Loucy (cell line): Measurements from ENCODE around the gene LIN52.

Experiments
- H2AFZ ChIP-seq: fragments of 200-600 bp; sonication (generic); 2 replicates; pipeline ENCODE4 v1.6.0; 2016; ENCODE audit warnings: antibody characterized with exemption, mild to moderate bottlenecking, low read length, moderate library complexity
- H3F3A ChIP-seq: fragments of 200-600 bp; 2 replicates; pipeline ENCODE4 v1.6.0; 2016; ENCODE audit warnings: antibody characterized with exemption, low read depth, mild to moderate bottlenecking
- H3K27me3 ChIP-seq: fragments of 200-600 bp; sonication (generic); 2 replicates; pipeline ENCODE4 v1.6.1; 2014; ENCODE audit warnings: low read length, mild to moderate bottlenecking; ENCODE audit not compliant: insufficient read depth, poor library complexity, severe bottlenecking
- H3K36me3 ChIP-seq: fragments of 200-600 bp; sonication (generic); 2 replicates; pipeline ENCODE4 v1.6.1; 2016; ENCODE audit warnings: low read length; ENCODE audit not compliant: insufficient read depth
- H3K4me1 ChIP-seq: fragments of 200-600 bp; sonication (generic); 2 replicates; pipeline ENCODE4 v1.5.1; 2014; ENCODE audit warnings: low read length, mild to moderate bottlenecking; ENCODE audit not compliant: insufficient read depth, poor library complexity, severe bottlenecking
- H3K4me2 ChIP-seq: fragments of 200-600 bp; sonication (generic); 2 replicates; pipeline ENCODE4 v1.6.0; 2014; ENCODE audit warnings: antibody characterized with exemption, low read length, low read depth, mild to moderate bottlenecking; ENCODE audit not compliant: poor library complexity, severe bottlenecking
- H3K4me3 ChIP-seq: fragments of 200-600 bp; sonication (generic); 2 replicates; pipeline ENCODE4 v1.5.1; 2014; ENCODE audit warnings: low read length, mild to moderate bottlenecking, mixed read lengths; ENCODE audit not compliant: poor library complexity, severe bottlenecking
- H3K79me2 ChIP-seq: fragments of 200-600 bp; sonication (generic); 2 replicates; pipeline ENCODE4 v1.6.1; 2014; ENCODE audit warnings: low read length; ENCODE audit not compliant: insufficient read depth
- H3K9ac ChIP-seq: fragments of 200-600 bp; sonication (generic); 2 replicates; pipeline ENCODE4 v1.6.0; 2014; ENCODE audit warnings: mild to moderate bottlenecking, low read depth, low read length, moderate library complexity; ENCODE audit not compliant: poor library complexity, severe bottlenecking
- H3K9me2 ChIP-seq: fragments of 200-600 bp; sonication (generic); replicated peaks from 2 replicates; pipeline ENCODE4 v1.6.1; 2016; ENCODE audit warnings: low read depth, low read length, mixed read lengths
- H3K9me3 ChIP-seq: fragments of 200-600 bp; sonication (generic); 2 replicates; pipeline ENCODE4 v1.6.1; 2014; ENCODE audit warnings: mild to moderate bottlenecking, antibody characterized with exemption, low read length, low read depth; ENCODE audit not compliant: insufficient read depth
- H4K20me1 ChIP-seq: fragments of 200-600 bp; sonication (generic); 2 replicates; pipeline ENCODE4 v1.6.0; 2014; ENCODE audit warnings: antibody characterized with exemption, low read length, mild to moderate bottlenecking; ENCODE audit not compliant: insufficient read depth, poor library complexity, severe bottlenecking
- EZH2phosphoT487 ChIP-seq: fragments of 200-600 bp; IDR thresholded peaks from 2 replicates; pipeline ENCODE4 v1.6.1; 2018; ENCODE audit warnings: antibody characterized with exemption, mild to moderate bottlenecking, moderate library complexity, borderline replicate concordance
- TF ChIP-seq, protein P1 (sequence below): fragments of 200-600 bp; sonication (generic); conservative IDR thresholded peaks from 2 replicates; pipeline ENCODE4 v1.5.1; 2014; ENCODE audit warnings: mild to moderate bottlenecking, antibody characterized with exemption, low read length

LIN52 gene

DNA sequence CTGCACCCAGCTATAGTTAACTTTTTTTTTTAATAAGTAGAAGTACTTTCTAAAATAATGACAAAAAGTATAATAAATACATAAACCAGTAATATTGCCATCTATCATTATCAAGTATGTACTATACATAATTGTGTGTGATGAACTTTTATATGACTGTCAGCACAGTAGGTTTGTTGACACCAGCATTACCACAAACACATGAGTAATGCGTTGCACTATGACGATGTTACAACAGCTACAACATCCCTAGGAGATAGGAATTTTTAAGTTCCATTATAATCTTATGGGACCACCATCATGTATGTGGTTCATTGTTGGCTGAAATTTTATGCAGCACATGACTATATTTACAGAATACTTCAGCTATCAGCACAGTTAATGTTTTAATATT lies 91.6 kb downstream of the LIN52 start:
- Histone ChIP-seq H3K27me3 (no peaks in the 10 kb centered on the region), H3F3A (no peaks in the 10 kb centered on the region), H3K79me2 (no peaks in the 10 kb centered on the region), H3K36me3 (no peaks in the 10 kb centered on the region), H3K9me2 (no peaks in the 10 kb centered on the region), H4K20me1 (no peaks in the 10 kb centered on the region), H3K9ac (no peak overlapping the region), H3K4me2 (no peak overlapping the region), H3K4me3 (no peak overlapping the region), H3K4me1 (no peaks in the 10 kb centered on the region), H3K9me3 (no peaks in the 10 kb centered on the region), H2AFZ (no peak overlapping the region)
- TF ChIP-seq, protein P1, sequence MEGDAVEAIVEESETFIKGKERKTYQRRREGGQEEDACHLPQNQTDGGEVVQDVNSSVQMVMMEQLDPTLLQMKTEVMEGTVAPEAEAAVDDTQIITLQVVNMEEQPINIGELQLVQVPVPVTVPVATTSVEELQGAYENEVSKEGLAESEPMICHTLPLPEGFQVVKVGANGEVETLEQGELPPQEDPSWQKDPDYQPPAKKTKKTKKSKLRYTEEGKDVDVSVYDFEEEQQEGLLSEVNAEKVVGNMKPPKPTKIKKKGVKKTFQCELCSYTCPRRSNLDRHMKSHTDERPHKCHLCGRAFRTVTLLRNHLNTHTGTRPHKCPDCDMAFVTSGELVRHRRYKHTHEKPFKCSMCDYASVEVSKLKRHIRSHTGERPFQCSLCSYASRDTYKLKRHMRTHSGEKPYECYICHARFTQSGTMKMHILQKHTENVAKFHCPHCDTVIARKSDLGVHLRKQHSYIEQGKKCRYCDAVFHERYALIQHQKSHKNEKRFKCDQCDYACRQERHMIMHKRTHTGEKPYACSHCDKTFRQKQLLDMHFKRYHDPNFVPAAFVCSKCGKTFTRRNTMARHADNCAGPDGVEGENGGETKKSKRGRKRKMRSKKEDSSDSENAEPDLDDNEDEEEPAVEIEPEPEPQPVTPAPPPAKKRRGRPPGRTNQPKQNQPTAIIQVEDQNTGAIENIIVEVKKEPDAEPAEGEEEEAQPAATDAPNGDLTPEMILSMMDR: no peak
- no peak for TF ChIP-seq EZH2phosphoT487

DNA sequence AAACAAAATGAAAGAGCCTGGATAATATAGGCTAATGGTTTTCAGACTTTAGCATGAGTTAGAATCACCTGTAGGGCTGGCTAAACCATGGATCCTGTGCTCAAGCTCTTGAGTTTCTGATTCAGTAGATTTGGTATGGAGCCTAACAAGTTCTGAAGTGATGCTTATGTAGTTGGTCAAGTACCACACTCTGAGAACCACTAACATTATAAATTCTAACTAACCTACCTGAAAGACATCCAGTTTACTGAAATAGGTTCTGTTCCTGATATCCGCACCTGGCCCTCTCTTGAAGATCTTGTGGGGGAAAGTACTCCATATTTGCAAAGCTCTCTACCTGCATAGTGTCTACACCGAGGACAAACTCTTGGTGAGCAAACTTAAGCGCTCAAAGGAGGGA lies 95.1 kb downstream of the LIN52 start:
- Histone ChIP-seq H3K27me3 (no peaks in the 10 kb centered on the region), H3K36me3 (no peaks in the 10 kb centered on the region), H3K4me1 (no peaks in the 10 kb centered on the region), H3K9me2 (no peaks in the 10 kb centered on the region), H3F3A (no peaks in the 10 kb centered on the region), H3K4me2 (no peak overlapping the region), H3K9me3 (no peaks in the 10 kb centered on the region), H3K79me2 (no peaks in the 10 kb centered on the region), H3K4me3 (no peak overlapping the region), H4K20me1 (no peaks in the 10 kb centered on the region), H3K9ac (no peak overlapping the region), H2AFZ (no peak overlapping the region)
- TF ChIP-seq EZH2phosphoT487: no peak
- TF ChIP-seq, protein P1: no peak

DNA sequence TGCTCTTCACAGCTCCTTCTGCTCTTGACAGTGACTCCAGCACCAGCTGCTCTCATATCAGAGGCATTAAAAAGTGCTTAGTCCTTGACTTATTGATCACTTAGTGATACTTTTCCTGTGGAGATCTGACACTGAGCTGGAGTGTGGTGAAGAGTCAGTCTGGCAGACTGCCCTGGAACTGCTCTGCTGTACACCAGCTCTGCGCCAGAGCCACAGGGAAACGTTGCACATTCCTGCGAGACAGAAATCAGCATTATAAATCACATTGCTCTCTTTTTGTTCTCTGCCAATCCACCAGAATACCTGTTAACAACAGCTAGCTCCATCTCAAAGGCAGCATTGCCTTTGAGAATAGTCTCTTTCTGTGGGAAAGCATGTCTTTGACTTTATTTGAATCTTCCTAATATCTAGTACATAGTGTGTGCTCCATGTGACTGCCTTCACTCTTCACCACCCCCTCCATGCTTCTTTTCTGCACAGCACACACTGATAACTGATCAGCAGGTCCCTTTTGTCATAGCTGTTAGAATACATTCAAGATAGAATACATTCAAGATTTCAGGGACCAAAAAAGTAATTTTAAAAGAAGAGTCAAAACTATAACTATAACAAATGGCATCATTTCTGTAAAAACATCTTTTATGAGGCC lies 106.3 kb downstream of the LIN52 start:
- Histone ChIP-seq H3K79me2 (no peaks in the 10 kb centered on the region), H3K9me2 (no peaks in the 10 kb centered on the region), H3K4me1 (no peaks in the 10 kb centered on the region), H2AFZ (no peak overlapping the region), H3K4me2 (no peak overlapping the region), H3K4me3 (no peak overlapping the region), H3K36me3 (0 out of 2 replicates have a peak, but pooled peaks cover 3% of the 10 kb centered on the region), H3K27me3 (no peaks in the 10 kb centered on the region), H3K9ac (no peak overlapping the region), H4K20me1 (no peaks in the 10 kb centered on the region), H3F3A (no peaks in the 10 kb centered on the region), H3K9me3 (no peaks in the 10 kb centered on the region)
- TF ChIP-seq EZH2phosphoT487: no peak
- TF ChIP-seq, protein P1: no peak
